HEK293 (cell line): ENCODE measurements around the gene SYCE1.
"Not testable (repeated sequence)": the region's sequence is repeated elsewhere in the genome, so short reads cannot be mapped to it uniquely, and the experiment has no call there.

Source experiments
- CTCF ChIA-PET: fragments of 350-600 bp; formaldehyde crosslinking; extraction: SDS; loops from one replicate; lab custom pipeline; 2021; ENCODE audit warnings: antibody characterized with exemption; lab: Yijun Ruan, JAX
- POLR2A ChIA-PET: fragments of 300-600 bp; formaldehyde crosslinking; extraction: SDS; loops from one replicate; lab custom pipeline; 2020; ENCODE audit warnings: antibody characterized with exemption, inconsistent platforms; lab: Yijun Ruan, JAX
- H3K27ac ChIP-seq: fragments of 200-500 bp; sonication (Bioruptor generic); 2 replicates; pipeline ENCODE4 v1.5.1; 2014; ENCODE audit warnings: low read depth, low read length, control low read depth, inconsistent platforms; ENCODE audit errors: extremely low read depth
- H3K36me3 ChIP-seq, 2 experiments: fragments of 200-500 bp in 1 of 2; sonication (Bioruptor generic) in 1 of 2; 1 replicate in 1 of 2; 2 replicates in 1 of 2; pipeline ENCODE4 v1.5.1; 2014 to 2017; ENCODE audit warnings: inconsistent platforms in 2 of 2, low read length in 2 of 2; ENCODE audit not compliant: control insufficient read depth in 2 of 2, insufficient read depth in 1 of 2
- H3K4me1 ChIP-seq: fragments of 200-500 bp; sonication (Bioruptor generic); 2 replicates; pipeline ENCODE4 v1.5.1; 2014; ENCODE audit warnings: mild to moderate bottlenecking, low read length, inconsistent platforms; ENCODE audit not compliant: control insufficient read depth, insufficient read depth
- H3K4me3 ChIP-seq: 2 replicates; pipeline ENCODE4 v1.5.1; 2011; ENCODE audit warnings: low read depth, mild to moderate bottlenecking, control low read depth, low read length, moderate library complexity
- H3K9me3 ChIP-seq: fragments of 200-500 bp; sonication (Bioruptor generic); 2 replicates; pipeline ENCODE4 v1.5.1; 2014; ENCODE audit warnings: low read depth, low read length, inconsistent platforms; ENCODE audit not compliant: control insufficient read depth, insufficient read depth
- KLF8 ChIP-seq: fragments of 450-650 bp; formaldehyde crosslinking; IDR thresholded peaks from 2 replicates; pipeline ENCODE4 v1.5.1; 2016; ENCODE audit warnings: missing biosample characterization, missing genetic modification characterization
- OVOL3 ChIP-seq: fragments of 450-650 bp; formaldehyde crosslinking; IDR thresholded peaks from 2 replicates; pipeline ENCODE4 v1.5.1; 2016; ENCODE audit warnings: missing biosample characterization, missing genetic modification characterization
- REPIN1 ChIP-seq: fragments of 450-650 bp; formaldehyde crosslinking; IDR thresholded peaks from 2 replicates; pipeline ENCODE4 v1.5.1; 2017; ENCODE audit warnings: missing biosample characterization, missing genetic modification characterization, low read depth
- ZBTB44 ChIP-seq: fragments of 450-650 bp; IDR thresholded peaks from 2 replicates; pipeline ENCODE4 v1.5.1; 2018; ENCODE audit warnings: missing biosample characterization, mild to moderate bottlenecking, missing genetic modification characterization
- ZBTB48 ChIP-seq: fragments of 450-650 bp; formaldehyde crosslinking; IDR thresholded peaks from 2 replicates; pipeline ENCODE4 v1.5.1; 2016; ENCODE audit warnings: missing biosample characterization, missing genetic modification characterization
- ZFP37 ChIP-seq: fragments of 450-650 bp; formaldehyde crosslinking; IDR thresholded peaks from 2 replicates; pipeline ENCODE4 v1.5.1; 2016; ENCODE audit warnings: missing biosample characterization, missing genetic modification characterization
- ZFP41 ChIP-seq: fragments of 450-650 bp; formaldehyde crosslinking; IDR thresholded peaks from 2 replicates; pipeline ENCODE4 v1.5.1; 2016; ENCODE audit warnings: missing biosample characterization, missing genetic modification characterization, borderline replicate concordance
- ZNF112 ChIP-seq: fragments of 450-650 bp; formaldehyde crosslinking; IDR thresholded peaks from 2 replicates; pipeline ENCODE4 v1.5.0; 2017; ENCODE audit warnings: missing biosample characterization, missing genetic modification characterization
- ZNF140 ChIP-seq: fragments of 450-650 bp; formaldehyde crosslinking; IDR thresholded peaks from 2 replicates; pipeline ENCODE4 v1.5.1; 2016; ENCODE audit warnings: missing biosample characterization, missing genetic modification characterization
- ZNF157 ChIP-seq: fragments of 450-650 bp; formaldehyde crosslinking; IDR thresholded peaks from 2 replicates; pipeline ENCODE4 v1.5.1; 2016; ENCODE audit warnings: missing biosample characterization, missing genetic modification characterization
- ZNF175 ChIP-seq: fragments of 450-650 bp; formaldehyde crosslinking; IDR thresholded peaks from 2 replicates; pipeline ENCODE4 v1.5.1; 2016; ENCODE audit warnings: missing biosample characterization, missing genetic modification characterization
- ZNF211 ChIP-seq: fragments of 450-650 bp; formaldehyde crosslinking; IDR thresholded peaks from 2 replicates; pipeline ENCODE4 v1.5.1; 2016; ENCODE audit warnings: low read depth, missing biosample characterization, missing genetic modification characterization
- ZNF24 ChIP-seq: fragments of 450-650 bp; formaldehyde crosslinking; IDR thresholded peaks from 2 replicates; pipeline ENCODE4 v1.5.1; 2016; ENCODE audit warnings: missing biosample characterization, missing genetic modification characterization
- ZNF302 ChIP-seq: fragments of 450-650 bp; formaldehyde crosslinking; IDR thresholded peaks from 2 replicates; pipeline ENCODE4 v1.5.1; 2016; ENCODE audit warnings: missing biosample characterization, missing genetic modification characterization, low read depth
- ZNF341 ChIP-seq: fragments of 450-650 bp; formaldehyde crosslinking; IDR thresholded peaks from 2 replicates; pipeline ENCODE4; 2016; ENCODE audit warnings: low read depth, missing biosample characterization, missing genetic modification characterization
- ZNF366 ChIP-seq: fragments of 450-650 bp; formaldehyde crosslinking; conservative IDR thresholded peaks from 2 replicates; pipeline ENCODE4 v1.5.1; 2016; ENCODE audit warnings: missing biosample characterization, missing genetic modification characterization
- ZNF521 ChIP-seq: fragments of 450-650 bp; formaldehyde crosslinking; IDR thresholded peaks from 2 replicates; pipeline ENCODE4 v1.5.1; 2017; ENCODE audit warnings: missing biosample characterization, mild to moderate bottlenecking, missing genetic modification characterization
- ZNF571 ChIP-seq: fragments of 450-650 bp; formaldehyde crosslinking; IDR thresholded peaks from 2 replicates; pipeline ENCODE4 v1.5.0; 2017; ENCODE audit warnings: missing biosample characterization, missing genetic modification characterization
- ZNF645 ChIP-seq: fragments of 450-650 bp; formaldehyde crosslinking; IDR thresholded peaks from 2 replicates; pipeline ENCODE4; 2016; ENCODE audit warnings: missing biosample characterization, missing genetic modification characterization
- ZNF701 ChIP-seq: fragments of 450-650 bp; formaldehyde crosslinking; IDR thresholded peaks from 2 replicates; pipeline ENCODE4 v1.5.1; 2016; ENCODE audit warnings: missing biosample characterization, missing genetic modification characterization
- ZNF791 ChIP-seq: fragments of 450-650 bp; formaldehyde crosslinking; IDR thresholded peaks from 2 replicates; pipeline ENCODE4 v1.5.1; 2016; ENCODE audit warnings: missing biosample characterization, missing genetic modification characterization
- ZSCAN23 ChIP-seq: fragments of 450-650 bp; formaldehyde crosslinking; IDR thresholded peaks from 2 replicates; pipeline ENCODE4 v1.5.1; 2016; ENCODE audit warnings: missing biosample characterization, missing genetic modification characterization
- ZXDB ChIP-seq: fragments of 450-650 bp; formaldehyde crosslinking; IDR thresholded peaks from 2 replicates; pipeline ENCODE4 v1.5.1; 2016; ENCODE audit warnings: missing biosample characterization, missing genetic modification characterization
- TF ChIP-seq, protein P1 (sequence below): fragments of 450-650 bp; formaldehyde crosslinking; IDR thresholded peaks from 2 replicates; pipeline ENCODE4 v1.5.1; 2016; ENCODE audit warnings: missing biosample characterization, missing genetic modification characterization
- TF ChIP-seq, protein P2 (sequence below): fragments of 450-650 bp; formaldehyde crosslinking; IDR thresholded peaks from 2 replicates; pipeline ENCODE4 v1.5.1; 2017; ENCODE audit warnings: missing biosample characterization, missing genetic modification characterization

The SYCE1 gene

GRCh38 chr10:133520193-133520738, 45.1 kb downstream of the SYCE1 start (continued):
- TF ChIP-seq ZNF645 (tag by site-specific recombination) (no peak), ZFP41 (tag by site-specific recombination) (no peak), ZSCAN23 (tag by site-specific recombination) (no peak), OVOL3 (no peak), ZFP37 (tag by site-specific recombination) (peak; percentile 67; the same call in 1 of the 2 replicates), ZBTB48 (peak; percentile 54; the same call in 1 of the 2 replicates), ZNF112 (tag by site-specific recombination) (no peak)

- H3K9me3 ChIP-seq, H3K4me3 ChIP-seq, POLR2A ChIA-PET, H3K36me3 ChIP-seq, H3K27ac ChIP-seq, H3K4me1 ChIP-seq: not testable (repeated sequence)
- CTCF ChIA-PET, result interaction anchor here (1.1 to 1.5 kb wide), 3 partner anchors 9 to 189 kb away, joined by 3 to 12 read pairs (median 5); no protein-coding TSS in a partner anchor
Measured at GRCh38 chr10:133518517-133518916, 46.9 kb downstream of the SYCE1 start.

- POLR2A ChIA-PET, result no interaction called here
- no peaks in the 10 kb centered on the region for H3K9me3 ChIP-seq
- H3K27ac ChIP-seq, result no peak overlapping the region
- no peak overlapping the region for H3K4me3 ChIP-seq
- no peak for TF ChIP-seq ZXDB
- no peak for TF ChIP-seq ZNF302 (tag by site-specific recombination)
- H3K36me3 ChIP-seq, result no peaks in the 10 kb centered on the region
- H3K4me1 ChIP-seq, result no peaks in the 10 kb centered on the region
- CTCF ChIA-PET, result interaction anchor here (0.8 kb wide), 1 partner anchor 14 kb away, joined by 3 read pairs; no protein-coding TSS in a partner anchor
Measured at GRCh38 chr10:133516057-133516456, 49.3 kb downstream of the SYCE1 start.

DNA sequence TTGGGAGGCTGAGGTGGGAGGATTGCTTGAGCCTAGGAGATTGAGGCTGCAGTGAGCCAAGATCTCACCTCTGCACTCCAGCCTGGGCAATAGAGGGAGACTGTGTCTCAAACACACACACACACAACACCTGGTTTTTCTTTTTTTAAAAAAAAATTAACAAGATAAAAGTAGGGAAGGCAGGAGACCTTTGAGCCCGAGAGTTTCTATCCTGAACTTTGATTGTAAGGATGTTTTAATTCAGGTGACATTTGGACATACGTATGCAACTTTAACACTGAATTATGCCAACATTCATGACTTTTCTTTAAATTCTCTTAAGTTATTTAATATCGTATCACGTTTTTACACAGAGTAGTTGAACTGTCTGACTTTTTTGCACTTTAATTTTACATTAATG, 49.9 kb downstream of the SYCE1 start:
- no peaks in the 10 kb centered on the region for H3K4me1 ChIP-seq
- no peak overlapping the region for H3K27ac ChIP-seq
- POLR2A ChIA-PET, result no interaction called here
- CTCF ChIA-PET, result no interaction called here
- no peak overlapping the region for H3K4me3 ChIP-seq
- H3K9me3 ChIP-seq, result no peaks in the 10 kb centered on the region
- no peaks in the 10 kb centered on the region for H3K36me3 ChIP-seq
- TF ChIP-seq ZNF211 (tag by site-specific recombination) (no peak), ZNF366 (tag by site-specific recombination) (no peak), ZNF571 (tag by site-specific recombination) (no peak), ZNF701 (no peak), ZBTB44 (tag by site-specific recombination) (no peak), ZNF157 (tag by site-specific recombination) (no peak), ZNF24 (tag by site-specific recombination) (no peak), ZNF175 (tag by site-specific recombination) (no peak), REPIN1 (tag by site-specific recombination) (no peak), KLF8 (no peak), ZNF791 (tag by site-specific recombination) (no peak), ZXDB (no peak), ZNF521 (tag by site-specific recombination) (no peak), ZNF341 (tag by site-specific recombination) (no peak), ZNF140 (tag by site-specific recombination) (no peak)
- TF ChIP-seq, protein P1, sequence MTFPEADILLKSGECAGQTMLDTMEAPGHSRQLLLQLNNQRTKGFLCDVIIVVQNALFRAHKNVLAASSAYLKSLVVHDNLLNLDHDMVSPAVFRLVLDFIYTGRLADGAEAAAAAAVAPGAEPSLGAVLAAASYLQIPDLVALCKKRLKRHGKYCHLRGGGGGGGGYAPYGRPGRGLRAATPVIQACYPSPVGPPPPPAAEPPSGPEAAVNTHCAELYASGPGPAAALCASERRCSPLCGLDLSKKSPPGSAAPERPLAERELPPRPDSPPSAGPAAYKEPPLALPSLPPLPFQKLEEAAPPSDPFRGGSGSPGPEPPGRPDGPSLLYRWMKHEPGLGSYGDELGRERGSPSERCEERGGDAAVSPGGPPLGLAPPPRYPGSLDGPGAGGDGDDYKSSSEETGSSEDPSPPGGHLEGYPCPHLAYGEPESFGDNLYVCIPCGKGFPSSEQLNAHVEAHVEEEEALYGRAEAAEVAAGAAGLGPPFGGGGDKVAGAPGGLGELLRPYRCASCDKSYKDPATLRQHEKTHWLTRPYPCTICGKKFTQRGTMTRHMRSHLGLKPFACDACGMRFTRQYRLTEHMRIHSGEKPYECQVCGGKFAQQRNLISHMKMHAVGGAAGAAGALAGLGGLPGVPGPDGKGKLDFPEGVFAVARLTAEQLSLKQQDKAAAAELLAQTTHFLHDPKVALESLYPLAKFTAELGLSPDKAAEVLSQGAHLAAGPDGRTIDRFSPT (tag by site-specific recombination), result no peak
- TF ChIP-seq, protein P2, sequence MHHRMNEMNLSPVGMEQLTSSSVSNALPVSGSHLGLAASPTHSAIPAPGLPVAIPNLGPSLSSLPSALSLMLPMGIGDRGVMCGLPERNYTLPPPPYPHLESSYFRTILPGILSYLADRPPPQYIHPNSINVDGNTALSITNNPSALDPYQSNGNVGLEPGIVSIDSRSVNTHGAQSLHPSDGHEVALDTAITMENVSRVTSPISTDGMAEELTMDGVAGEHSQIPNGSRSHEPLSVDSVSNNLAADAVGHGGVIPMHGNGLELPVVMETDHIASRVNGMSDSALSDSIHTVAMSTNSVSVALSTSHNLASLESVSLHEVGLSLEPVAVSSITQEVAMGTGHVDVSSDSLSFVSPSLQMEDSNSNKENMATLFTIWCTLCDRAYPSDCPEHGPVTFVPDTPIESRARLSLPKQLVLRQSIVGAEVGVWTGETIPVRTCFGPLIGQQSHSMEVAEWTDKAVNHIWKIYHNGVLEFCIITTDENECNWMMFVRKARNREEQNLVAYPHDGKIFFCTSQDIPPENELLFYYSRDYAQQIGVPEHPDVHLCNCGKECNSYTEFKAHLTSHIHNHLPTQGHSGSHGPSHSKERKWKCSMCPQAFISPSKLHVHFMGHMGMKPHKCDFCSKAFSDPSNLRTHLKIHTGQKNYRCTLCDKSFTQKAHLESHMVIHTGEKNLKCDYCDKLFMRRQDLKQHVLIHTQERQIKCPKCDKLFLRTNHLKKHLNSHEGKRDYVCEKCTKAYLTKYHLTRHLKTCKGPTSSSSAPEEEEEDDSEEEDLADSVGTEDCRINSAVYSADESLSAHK (tag by site-specific recombination), result no peak
